ENCODE measurements around the gene SPC24.
"Not testable (repeated sequence)": the region's sequence is repeated elsewhere in the genome, so short reads cannot be mapped to it uniquely, and the experiment has no call there.

SPC24 gene

DNA sequence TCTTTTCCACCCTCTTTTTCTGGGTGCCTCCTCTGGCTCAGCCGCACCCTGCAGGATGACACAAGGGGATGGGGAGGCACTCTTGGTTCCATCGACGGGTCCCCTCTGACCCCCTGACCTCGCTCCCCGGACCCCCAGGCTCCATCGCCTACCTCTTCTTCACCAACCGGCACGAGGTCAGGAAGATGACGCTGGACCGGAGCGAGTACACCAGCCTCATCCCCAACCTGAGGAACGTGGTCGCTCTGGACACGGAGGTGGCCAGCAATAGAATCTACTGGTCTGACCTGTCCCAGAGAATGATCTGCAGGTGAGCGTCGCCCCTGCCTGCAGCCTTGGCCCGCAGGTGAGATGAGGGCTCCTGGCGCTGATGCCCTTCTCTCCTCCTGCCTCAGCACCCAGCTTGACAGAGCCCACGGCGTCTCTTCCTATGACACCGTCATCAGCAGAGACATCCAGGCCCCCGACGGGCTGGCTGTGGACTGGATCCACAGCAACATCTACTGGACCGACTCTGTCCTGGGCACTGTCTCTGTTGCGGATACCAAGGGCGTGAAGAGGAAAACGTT, 42.4 kb downstream of the SPC24 start:
- Histone ChIP-seq H3K4me3 (ENCODE audit: insufficient read depth, low read depth, low read length, poor library complexity, severe bottlenecking) (no peak overlapping the region), H3K4me1 (ENCODE audit: control insufficient read depth, insufficient read depth, low read length, poor library complexity, severe bottlenecking) (no peaks in the 10 kb centered on the region), H3K36me3 (ENCODE audit: control insufficient read depth, insufficient read depth, low read length) (peaks cover 72% of the 10 kb centered on the region), H3K9me3 (ENCODE audit: control insufficient read depth, low read length) (no peaks in the 10 kb centered on the region), H3K27me3 (replicated peaks; ENCODE audit: control insufficient read depth, insufficient read depth, low read length, poor library complexity, severe bottlenecking) (no peaks in the 10 kb centered on the region), H3K27ac (ENCODE audit: insufficient read depth, low read length, poor library complexity, severe bottlenecking) (no peak overlapping the region)
- no peak for DNase-seq

DNA sequence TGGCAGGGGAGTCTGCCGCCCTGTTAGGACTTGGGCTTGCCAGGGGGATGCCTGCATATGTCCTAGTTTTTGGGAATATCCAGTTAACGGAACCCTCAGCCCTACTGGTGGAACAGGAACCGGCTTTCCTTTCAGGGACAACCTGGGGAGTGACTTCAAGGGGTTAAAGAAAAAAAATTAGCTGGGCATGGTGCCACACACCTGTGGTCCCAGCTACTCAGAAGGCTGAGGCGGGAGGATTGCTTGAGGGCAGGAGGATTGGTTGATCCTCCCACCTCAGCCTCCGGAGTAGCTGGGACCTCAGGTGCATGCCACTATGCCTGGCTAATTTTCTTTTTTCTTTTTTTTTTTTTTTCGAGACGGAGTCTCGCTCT, 43.8 kb downstream of the SPC24 start:
- no peaks in the 10 kb centered on the region for H3K27me3 ChIP-seq (replicated peaks; ENCODE audit: control insufficient read depth, insufficient read depth, low read length, poor library complexity, severe bottlenecking)
- H3K36me3 ChIP-seq (ENCODE audit: control insufficient read depth, insufficient read depth, low read length), result peaks cover 75% of the 10 kb centered on the region
- H3K4me3 ChIP-seq (ENCODE audit: insufficient read depth, low read depth, low read length, poor library complexity, severe bottlenecking), result no peak overlapping the region
- no peaks in the 10 kb centered on the region for H3K9me3 ChIP-seq (ENCODE audit: control insufficient read depth, low read length)
- DNase-seq, result no peak
- no peaks in the 10 kb centered on the region for H3K4me1 ChIP-seq (ENCODE audit: control insufficient read depth, insufficient read depth, low read length, poor library complexity, severe bottlenecking)
- no peak overlapping the region for H3K27ac ChIP-seq (ENCODE audit: insufficient read depth, low read length, poor library complexity, severe bottlenecking)

DNA sequence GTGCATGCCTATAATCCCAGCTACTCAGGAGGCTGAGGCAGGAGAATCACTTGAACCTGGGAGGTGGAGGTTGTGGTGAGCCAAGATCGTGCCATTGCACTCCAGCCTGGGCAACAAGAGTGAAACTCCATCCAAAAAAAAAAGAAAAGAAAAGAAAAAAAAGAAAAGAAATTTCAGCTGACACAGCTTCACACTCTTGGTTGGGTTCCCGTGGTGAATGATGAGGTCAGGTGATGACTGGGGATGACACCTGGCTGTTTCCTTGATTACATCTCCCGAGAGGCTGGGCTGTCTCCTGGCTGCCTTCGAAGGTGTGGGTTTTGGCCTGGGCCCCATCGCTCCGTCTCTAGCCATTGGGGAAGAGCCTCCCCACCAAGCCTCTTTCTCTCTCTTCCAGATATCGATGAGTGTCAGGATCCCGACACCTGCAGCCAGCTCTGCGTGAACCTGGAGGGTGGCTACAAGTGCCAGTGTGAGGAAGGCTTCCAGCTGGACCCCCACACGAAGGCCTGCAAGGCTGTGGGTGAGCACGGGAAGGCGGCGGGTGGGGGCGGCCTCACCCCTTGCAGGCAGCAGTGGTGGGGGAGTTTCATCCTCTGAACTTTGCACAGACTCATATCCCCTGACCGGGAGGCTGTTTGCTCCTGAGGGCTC, 44.3 kb downstream of the SPC24 start:
- Histone ChIP-seq H3K4me1 (ENCODE audit: control insufficient read depth, insufficient read depth, low read length, poor library complexity, severe bottlenecking) (no peaks in the 10 kb centered on the region), H3K36me3 (ENCODE audit: control insufficient read depth, insufficient read depth, low read length) (peaks cover 75% of the 10 kb centered on the region), H3K27ac (ENCODE audit: insufficient read depth, low read length, poor library complexity, severe bottlenecking) (no peak overlapping the region), H3K27me3 (replicated peaks; ENCODE audit: control insufficient read depth, insufficient read depth, low read length, poor library complexity, severe bottlenecking) (no peaks in the 10 kb centered on the region), H3K9me3 (ENCODE audit: control insufficient read depth, low read length) (no peaks in the 10 kb centered on the region), H3K4me3 (ENCODE audit: insufficient read depth, low read depth, low read length, poor library complexity, severe bottlenecking) (no peak overlapping the region)
- DNase-seq, result no peak

DNA sequence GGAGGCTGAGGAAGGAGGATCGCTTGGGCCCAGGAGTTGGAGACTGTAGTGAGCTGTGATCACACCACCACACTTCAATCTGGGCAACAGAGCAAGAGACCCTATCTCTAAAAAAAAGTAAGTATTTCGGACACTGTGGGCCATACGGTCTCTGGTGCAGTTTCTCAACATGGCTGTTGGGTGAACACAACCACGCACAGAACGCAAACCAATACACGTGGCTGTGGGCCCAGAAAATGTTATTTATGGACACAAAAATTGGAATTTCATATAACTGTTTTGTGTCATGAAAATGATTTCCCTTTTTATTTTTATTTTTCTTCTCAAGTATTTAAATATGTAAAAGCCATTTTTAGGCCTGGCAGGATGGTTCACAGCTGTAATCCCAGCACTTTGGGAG, 46.8 kb downstream of the SPC24 start:
- no peak for DNase-seq
- H3K4me1 ChIP-seq (ENCODE audit: control insufficient read depth, insufficient read depth, low read length, poor library complexity, severe bottlenecking), result no peaks in the 10 kb centered on the region
- no peak overlapping the region for H3K4me3 ChIP-seq (ENCODE audit: insufficient read depth, low read depth, low read length, poor library complexity, severe bottlenecking)
- peaks cover 74% of the 10 kb centered on the region for H3K36me3 ChIP-seq (ENCODE audit: control insufficient read depth, insufficient read depth, low read length)
- no peak overlapping the region for H3K27ac ChIP-seq (ENCODE audit: insufficient read depth, low read length, poor library complexity, severe bottlenecking)
- no peaks in the 10 kb centered on the region for H3K27me3 ChIP-seq (replicated peaks; ENCODE audit: control insufficient read depth, insufficient read depth, low read length, poor library complexity, severe bottlenecking)
- H3K9me3 ChIP-seq (ENCODE audit: control insufficient read depth, low read length), result no peaks in the 10 kb centered on the region

DNA sequence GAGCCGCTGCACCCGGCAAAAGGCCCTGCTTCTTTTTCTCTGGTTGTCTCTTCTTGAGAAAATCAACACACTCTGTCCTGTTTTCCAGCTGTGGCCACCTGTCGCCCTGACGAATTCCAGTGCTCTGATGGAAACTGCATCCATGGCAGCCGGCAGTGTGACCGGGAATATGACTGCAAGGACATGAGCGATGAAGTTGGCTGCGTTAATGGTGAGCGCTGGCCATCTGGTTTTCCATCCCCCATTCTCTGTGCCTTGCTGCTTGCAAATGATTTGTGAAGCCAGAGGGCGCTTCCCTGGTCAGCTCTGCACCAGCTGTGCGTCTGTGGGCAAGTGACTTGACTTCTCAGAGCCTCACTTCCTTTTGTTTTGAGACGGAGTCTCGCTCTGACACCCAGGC, 49.1 kb downstream of the SPC24 start:
- Histone ChIP-seq H3K36me3 (ENCODE audit: control insufficient read depth, insufficient read depth, low read length) (peaks cover 65% of the 10 kb centered on the region), H3K27me3 (replicated peaks; ENCODE audit: control insufficient read depth, insufficient read depth, low read length, poor library complexity, severe bottlenecking) (no peaks in the 10 kb centered on the region)
- DNase-seq, result no peak

DNA sequence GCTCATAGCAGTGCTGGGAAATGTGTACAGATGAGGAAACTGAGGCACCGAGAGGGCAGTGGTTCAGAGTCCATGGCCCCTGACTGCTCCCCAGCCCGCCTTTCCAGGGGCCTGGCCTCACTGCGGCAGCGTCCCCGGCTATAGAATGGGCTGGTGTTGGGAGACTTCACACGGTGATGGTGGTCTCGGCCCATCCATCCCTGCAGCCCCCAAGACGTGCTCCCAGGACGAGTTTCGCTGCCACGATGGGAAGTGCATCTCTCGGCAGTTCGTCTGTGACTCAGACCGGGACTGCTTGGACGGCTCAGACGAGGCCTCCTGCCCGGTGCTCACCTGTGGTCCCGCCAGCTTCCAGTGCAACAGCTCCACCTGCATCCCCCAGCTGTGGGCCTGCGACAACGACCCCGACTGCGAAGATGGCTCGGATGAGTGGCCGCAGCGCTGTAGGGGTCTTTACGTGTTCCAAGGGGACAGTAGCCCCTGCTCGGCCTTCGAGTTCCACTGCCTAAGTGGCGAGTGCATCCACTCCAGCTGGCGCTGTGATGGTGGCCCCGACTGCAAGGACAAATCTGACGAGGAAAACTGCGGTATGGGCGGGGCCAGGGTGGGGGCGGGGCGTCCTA, 50.5 kb downstream of the SPC24 start:
- H3K36me3 ChIP-seq (ENCODE audit: control insufficient read depth, insufficient read depth, low read length), result peaks cover 55% of the 10 kb centered on the region
- H3K9me3 ChIP-seq (ENCODE audit: control insufficient read depth, low read length), result no peaks in the 10 kb centered on the region
- peak overlapping the region; percentile 2 for H3K27ac ChIP-seq (ENCODE audit: insufficient read depth, low read length, poor library complexity, severe bottlenecking)
- no peaks in the 10 kb centered on the region for H3K4me1 ChIP-seq (ENCODE audit: control insufficient read depth, insufficient read depth, low read length, poor library complexity, severe bottlenecking)
- DNase-seq, result no peak
- H3K4me3 ChIP-seq (ENCODE audit: insufficient read depth, low read depth, low read length, poor library complexity, severe bottlenecking), result no peak overlapping the region
- H3K27me3 ChIP-seq (replicated peaks; ENCODE audit: control insufficient read depth, insufficient read depth, low read length, poor library complexity, severe bottlenecking), result no peaks in the 10 kb centered on the region

More for the DNA sequence above, 49.1 kb downstream of the SPC24 start:
- no peaks in the 10 kb centered on the region for H3K4me1 ChIP-seq (ENCODE audit: control insufficient read depth, insufficient read depth, low read length, poor library complexity, severe bottlenecking)
- no peak overlapping the region for H3K27ac ChIP-seq (ENCODE audit: insufficient read depth, low read length, poor library complexity, severe bottlenecking)
- H3K4me3 ChIP-seq (ENCODE audit: insufficient read depth, low read depth, low read length, poor library complexity, severe bottlenecking), result no peak overlapping the region
- no peaks in the 10 kb centered on the region for H3K9me3 ChIP-seq (ENCODE audit: control insufficient read depth, low read length)

DNA sequence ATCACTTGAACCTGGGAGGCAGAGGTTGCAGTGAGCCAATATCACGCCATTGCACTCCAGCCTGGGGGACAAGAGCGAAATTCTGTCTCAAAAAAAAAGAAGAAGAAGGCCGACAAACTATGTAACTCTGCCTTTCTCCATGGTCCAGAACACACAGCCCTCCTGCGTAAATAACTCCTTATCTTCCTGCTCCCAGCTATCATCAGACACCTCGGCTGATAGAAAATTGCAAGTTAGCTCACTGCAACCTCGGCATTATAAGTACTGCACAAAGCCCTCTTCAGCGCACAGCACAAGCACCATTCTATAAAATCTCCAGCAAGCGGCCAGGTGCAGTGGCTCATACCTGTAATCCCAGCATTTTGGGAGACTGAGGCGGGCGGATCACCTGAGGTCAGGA, 51.9 kb downstream of the SPC24 start:
- H3K27me3 ChIP-seq (replicated peaks; ENCODE audit: control insufficient read depth, insufficient read depth, low read length, poor library complexity, severe bottlenecking); DNase-seq; H3K4me1 ChIP-seq (ENCODE audit: control insufficient read depth, insufficient read depth, low read length, poor library complexity, severe bottlenecking); H3K27ac ChIP-seq (ENCODE audit: insufficient read depth, low read length, poor library complexity, severe bottlenecking); H3K4me3 ChIP-seq (ENCODE audit: insufficient read depth, low read depth, low read length, poor library complexity, severe bottlenecking); H3K9me3 ChIP-seq (ENCODE audit: control insufficient read depth, low read length): not testable (repeated sequence)
- H3K36me3 ChIP-seq (ENCODE audit: control insufficient read depth, insufficient read depth, low read length), result peaks cover 45% of the 10 kb centered on the region

DNA sequence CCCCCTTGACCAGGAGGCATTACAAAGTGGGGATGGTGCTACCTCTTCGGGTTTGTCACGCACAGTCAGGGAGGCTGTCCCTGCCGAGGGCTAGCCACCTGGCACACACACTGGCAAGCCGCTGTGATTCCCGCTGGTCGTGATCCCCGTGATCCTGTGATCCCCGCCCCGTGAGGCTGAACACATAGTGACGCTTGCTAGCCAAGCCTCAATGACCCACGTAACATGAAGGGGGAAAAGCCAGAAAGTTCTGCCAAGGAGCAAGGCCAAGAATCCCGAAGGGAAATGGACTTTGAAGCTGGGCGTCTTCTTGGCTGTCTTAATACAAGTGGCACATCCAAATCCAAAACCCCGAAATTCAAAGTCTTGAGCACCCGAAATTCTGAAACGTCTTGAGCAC, 52.6 kb downstream of the SPC24 start:
- Histone ChIP-seq H3K4me3 (ENCODE audit: insufficient read depth, low read depth, low read length, poor library complexity, severe bottlenecking) (no peak overlapping the region), H3K27me3 (replicated peaks; ENCODE audit: control insufficient read depth, insufficient read depth, low read length, poor library complexity, severe bottlenecking) (no peaks in the 10 kb centered on the region), H3K27ac (ENCODE audit: insufficient read depth, low read length, poor library complexity, severe bottlenecking) (no peak overlapping the region), H3K36me3 (ENCODE audit: control insufficient read depth, insufficient read depth, low read length) (peaks cover 39% of the 10 kb centered on the region), H3K4me1 (ENCODE audit: control insufficient read depth, insufficient read depth, low read length, poor library complexity, severe bottlenecking) (no peaks in the 10 kb centered on the region), H3K9me3 (ENCODE audit: control insufficient read depth, low read length) (no peaks in the 10 kb centered on the region)
- DNase-seq, result no peak

DNA sequence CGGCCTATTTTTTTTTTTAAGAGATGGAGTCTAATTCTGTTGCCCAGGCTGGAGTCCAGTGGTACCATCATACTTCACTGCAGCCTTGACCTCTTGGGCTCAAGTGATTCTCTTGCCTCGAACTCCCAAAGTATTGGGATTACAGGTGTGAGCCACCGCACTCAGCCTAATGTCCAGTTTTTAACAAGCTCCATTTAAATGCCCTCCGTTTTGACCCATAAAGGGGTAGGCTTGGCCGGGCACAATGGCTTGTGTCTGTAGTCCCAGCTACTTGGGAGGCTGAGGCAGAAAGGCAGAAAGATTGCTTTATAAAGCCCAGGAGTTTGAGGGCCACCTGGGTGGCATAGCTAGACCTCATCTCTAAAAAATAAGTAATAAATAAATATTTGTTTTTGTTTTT, 54.5 kb downstream of the SPC24 start:
- Histone ChIP-seq H3K4me3 (ENCODE audit: insufficient read depth, low read depth, low read length, poor library complexity, severe bottlenecking) (no peak overlapping the region), H3K4me1 (ENCODE audit: control insufficient read depth, insufficient read depth, low read length, poor library complexity, severe bottlenecking) (peaks cover 8% of the 10 kb centered on the region), H3K36me3 (ENCODE audit: control insufficient read depth, insufficient read depth, low read length) (peaks cover 24% of the 10 kb centered on the region), H3K27me3 (replicated peaks; ENCODE audit: control insufficient read depth, insufficient read depth, low read length, poor library complexity, severe bottlenecking) (no peaks in the 10 kb centered on the region), H3K9me3 (ENCODE audit: control insufficient read depth, low read length) (no peaks in the 10 kb centered on the region), H3K27ac (ENCODE audit: insufficient read depth, low read length, poor library complexity, severe bottlenecking) (no peak overlapping the region)
- no peak for DNase-seq

DNA sequence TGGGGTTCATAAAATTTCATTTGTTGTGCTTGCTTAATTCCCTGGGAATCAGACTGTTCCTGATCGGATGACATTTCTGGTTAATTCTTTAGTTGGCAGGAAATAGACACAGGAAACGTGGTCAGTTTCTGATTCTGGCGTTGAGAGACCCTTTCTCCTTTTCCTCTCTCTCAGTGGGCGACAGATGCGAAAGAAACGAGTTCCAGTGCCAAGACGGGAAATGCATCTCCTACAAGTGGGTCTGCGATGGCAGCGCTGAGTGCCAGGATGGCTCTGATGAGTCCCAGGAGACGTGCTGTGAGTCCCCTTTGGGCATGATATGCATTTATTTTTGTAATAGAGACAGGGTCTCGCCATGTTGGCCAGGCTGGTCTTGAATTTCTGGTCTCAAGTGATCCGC, 55.5 kb downstream of the SPC24 start:
- Histone ChIP-seq H3K27ac (ENCODE audit: insufficient read depth, low read length, poor library complexity, severe bottlenecking) (no peak overlapping the region), H3K36me3 (ENCODE audit: control insufficient read depth, insufficient read depth, low read length) (peaks cover 16% of the 10 kb centered on the region), H3K27me3 (replicated peaks; ENCODE audit: control insufficient read depth, insufficient read depth, low read length, poor library complexity, severe bottlenecking) (no peaks in the 10 kb centered on the region), H3K9me3 (ENCODE audit: control insufficient read depth, low read length) (no peaks in the 10 kb centered on the region), H3K4me3 (ENCODE audit: insufficient read depth, low read depth, low read length, poor library complexity, severe bottlenecking) (no peak overlapping the region), H3K4me1 (ENCODE audit: control insufficient read depth, insufficient read depth, low read length, poor library complexity, severe bottlenecking) (peaks cover 18% of the 10 kb centered on the region)
- DNase-seq, result no peak

All from effector memory CD4-positive, alpha-beta T cell (primary cell).